Measurements from ENCODE around the gene INPP5F.

Gene INPP5F

GRCh38 chr10:119849031-119849789 lies 123.4 kb downstream of the INPP5F start:
- DNase-seq (ENCODE audit: low read depth): no peak
- no peak overlapping the region for H3K4me3 ChIP-seq (ENCODE audit: low read depth, low read length)
- TF ChIP-seq CTCF (IDR thresholded peaks at IDR 0.05; ENCODE audit: low read depth, low read length, missing control alignments): no peak

DNA sequence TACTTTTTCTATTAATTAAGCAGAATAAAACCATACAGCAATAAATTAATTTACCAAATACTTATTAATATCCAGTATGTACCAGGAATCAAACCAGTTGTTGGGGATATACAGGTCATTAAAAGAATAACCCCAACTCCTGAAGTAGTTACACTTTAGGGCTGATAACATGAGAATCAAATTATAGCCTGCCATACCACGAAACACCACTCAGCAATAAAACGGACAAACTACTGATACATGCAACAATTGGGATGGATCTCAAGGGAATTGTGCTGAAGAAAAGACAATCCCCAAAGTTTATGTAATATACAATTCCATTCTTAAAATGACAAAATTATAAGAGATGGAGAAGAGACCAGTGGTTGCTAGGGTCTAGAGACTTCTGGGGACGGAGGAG lies 124.1 kb downstream of the INPP5F start:
- DNase-seq (ENCODE audit: low read depth): no peak
- TF ChIP-seq CTCF (IDR thresholded peaks at IDR 0.05; ENCODE audit: low read depth, low read length, missing control alignments): no peak
- H3K4me3 ChIP-seq (ENCODE audit: low read depth, low read length): no peak overlapping the region

- TF ChIP-seq CTCF (IDR thresholded peaks at IDR 0.05; ENCODE audit: low read depth, low read length, missing control alignments): no peak
- H3K4me3 ChIP-seq (ENCODE audit: low read depth, low read length): no peak overlapping the region
- DNase-seq (ENCODE audit: low read depth): no peak
These were observed 126.4 kb downstream of the INPP5F start for GRCh38 chr10:119852277-119852676.

DNA sequence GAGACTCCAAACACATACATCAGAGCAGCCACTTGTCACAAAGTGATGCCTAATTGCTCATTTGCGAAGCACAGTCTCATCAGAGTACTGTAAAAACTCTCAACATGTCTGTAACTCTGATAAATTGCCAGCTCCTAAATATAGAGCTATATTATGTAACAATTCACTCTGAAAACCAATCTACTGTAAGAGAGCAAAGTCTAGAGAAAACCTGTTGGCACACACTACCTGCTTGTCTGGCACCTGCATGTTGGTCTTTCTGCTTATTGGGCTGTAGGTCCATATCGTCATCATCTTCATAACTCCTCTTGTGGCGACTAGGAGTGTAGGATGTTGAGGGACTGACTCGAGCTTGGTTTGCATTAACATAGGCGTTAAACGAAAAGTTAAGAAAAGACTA lies 127.0 kb downstream of the INPP5F start:
- TF ChIP-seq CTCF (IDR thresholded peaks at IDR 0.05; ENCODE audit: low read depth, low read length, missing control alignments): no peak
- H3K4me3 ChIP-seq (ENCODE audit: low read depth, low read length): no peak overlapping the region
- no peak for DNase-seq (ENCODE audit: low read depth)

DNA sequence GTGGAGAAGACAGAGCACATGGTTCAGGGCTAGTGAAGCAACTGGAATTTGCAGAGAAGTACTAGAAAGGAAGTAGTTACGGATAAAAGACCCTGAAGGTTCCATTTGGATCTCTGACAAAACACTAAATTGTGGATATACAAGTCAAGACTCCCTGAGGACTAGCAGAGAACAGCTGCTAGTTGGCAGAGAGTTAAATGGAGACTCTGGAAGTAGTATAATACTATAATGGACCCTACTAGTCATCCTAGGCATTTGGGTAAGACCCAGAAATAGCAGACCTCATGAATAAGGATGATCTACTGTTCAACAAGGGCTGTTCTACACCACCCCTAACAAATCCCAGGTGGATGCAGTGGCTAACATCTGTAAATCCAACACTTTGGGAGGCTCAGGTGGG lies 127.7 kb downstream of the INPP5F start:
- no peak for TF ChIP-seq CTCF (IDR thresholded peaks at IDR 0.05; ENCODE audit: low read depth, low read length, missing control alignments)
- no peak overlapping the region for H3K4me3 ChIP-seq (ENCODE audit: low read depth, low read length)
- DNase-seq (ENCODE audit: low read depth): no peak

DNA sequence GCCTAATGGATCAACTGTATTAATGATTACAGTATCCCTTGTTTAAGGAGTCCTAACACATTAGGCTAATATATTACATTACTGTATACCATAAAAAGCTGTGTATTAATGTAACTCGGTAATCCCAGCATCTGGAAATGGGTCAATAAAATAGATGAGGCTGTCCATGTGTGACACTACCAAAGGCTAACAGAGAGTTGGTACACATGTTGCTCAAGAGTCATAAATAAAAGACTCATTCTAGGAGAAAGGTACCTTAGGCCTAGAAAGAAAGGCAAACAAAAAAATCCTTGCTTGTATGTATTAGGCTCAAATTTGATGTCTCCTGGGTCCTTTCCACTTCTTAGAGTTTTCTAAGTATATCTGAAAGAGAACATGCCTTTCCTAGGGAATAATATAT lies 132.2 kb downstream of the INPP5F start:
- no peak for DNase-seq (ENCODE audit: low read depth)
- H3K4me3 ChIP-seq (ENCODE audit: low read depth, low read length): no peak overlapping the region
- TF ChIP-seq CTCF (IDR thresholded peaks at IDR 0.05; ENCODE audit: low read depth, low read length, missing control alignments): no peak
